CD8-positive, alpha-beta memory T cell (primary cell): ENCODE data around the gene HOXD1. TPM values are rescaled to one million over a fixed set of nuclear protein-coding genes. Genes with fewer than 3 reads are reported as not detected.

Experiments used
- CTCF ChIA-PET: fragments of 350-600 bp; sonication (Branson Sonifier 250); formaldehyde crosslinking; loops from one replicate; lab custom pipeline; 2021; ENCODE audit warnings: antibody characterized with exemption; lab: Charles Lee
- POLR2A ChIA-PET: fragments of 350-600 bp; sonication (Branson Sonifier 250); formaldehyde crosslinking; loops from one replicate; lab custom pipeline; 2021; ENCODE audit warnings: antibody characterized with exemption; lab: Charles Lee
- DNase-seq, 5 donors: peaks; one replicate each; pipeline versions ENCODE4 v3.0.0 to v3.0.0-alpha.2; 2020 to 2022; ENCODE audit warnings: mixed read lengths in 1 of 5
- H3K27ac ChIP-seq: one replicate; pipeline ENCODE4 v1.7.0; 2013; ENCODE audit warnings: low read depth, mild to moderate bottlenecking, low read length, moderate library complexity
- H3K27me3 ChIP-seq: 2 replicates; pipeline ENCODE4 v1.7.0; 2013; ENCODE audit warnings: low read length, mild to moderate bottlenecking; ENCODE audit not compliant: insufficient read depth, poor library complexity, severe bottlenecking
- H3K36me3 ChIP-seq: 2 replicates; pipeline ENCODE4 v1.7.0; 2013; ENCODE audit warnings: mild to moderate bottlenecking, low read length, moderate library complexity; ENCODE audit not compliant: insufficient read depth
- H3K4me1 ChIP-seq: 2 replicates; pipeline ENCODE4 v1.7.0; 2013; ENCODE audit warnings: mild to moderate bottlenecking, low read length, moderate library complexity; ENCODE audit not compliant: insufficient read depth
- H3K4me3 ChIP-seq: 2 replicates; pipeline ENCODE4 v1.7.0; 2013; ENCODE audit warnings: mild to moderate bottlenecking, low read length
- H3K9me3 ChIP-seq: 2 replicates; pipeline ENCODE4 v1.7.0; 2013; ENCODE audit warnings: mild to moderate bottlenecking, low read length
- H3K27ac Mint-ChIP-seq, 8 donors: one replicate each; pipeline ENCODE4 v1.8.0; 2020 to 2021; ENCODE audit warnings: mixed read lengths in 8 of 8, mild to moderate bottlenecking in 6 of 8, inconsistent platforms in 3 of 8, moderate library complexity in 3 of 8
- H3K27me3 Mint-ChIP-seq, 2 donors: one replicate each; pipeline ENCODE4 v1.8.0; 2020 to 2021; ENCODE audit warnings: mixed read lengths in 2 of 2, mild to moderate bottlenecking in 1 of 2, moderate library complexity in 1 of 2
- H3K36me3 Mint-ChIP-seq, 3 donors: one replicate each; pipeline ENCODE4 v1.8.0; 2020 to 2021; ENCODE audit warnings: mixed read lengths in 3 of 3, inconsistent platforms in 1 of 3, mild to moderate bottlenecking in 1 of 3
- H3K4me1 Mint-ChIP-seq, 3 donors: one replicate each; pipeline ENCODE4 v1.8.0; 2020 to 2021; ENCODE audit warnings: mixed read lengths in 3 of 3, inconsistent platforms in 1 of 3, mild to moderate bottlenecking in 1 of 3
- H3K4me3 Mint-ChIP-seq, 7 donors: one replicate each; pipeline ENCODE4 v1.8.0; 2020 to 2021; ENCODE audit warnings: mixed read lengths in 7 of 7, mild to moderate bottlenecking in 6 of 7, moderate library complexity in 4 of 7, inconsistent platforms in 2 of 7
- H3K9me3 Mint-ChIP-seq, 5 donors: one replicate each; pipeline ENCODE4 v1.8.0; 2020 to 2022; ENCODE audit warnings: mixed read lengths in 5 of 5, mild to moderate bottlenecking in 3 of 5, moderate library complexity in 2 of 5, inconsistent platforms in 1 of 5
- polyA plus RNA-seq: library from polyadenylated mRNA; unstranded; fragments of 300-500 nt; fragmentation: Illumina TruSeq; gene quantifications from one replicate; pipeline ENCODE4 v1.2.3, GENCODE V29; 2021
- total RNA-seq, 2 experiments: library from RNA; stranded (reverse); gene quantifications; one replicate each; pipeline ENCODE4 v1.2.3, GENCODE V29; 2021

HOXD1 gene
- total and polyA plus RNA-seq, 3 experiments from 2014 or later: not detected

GRCh38 chr2:176172007-176172894 lies 16.2 kb upstream of the HOXD1 start:
- H3K4me1 Mint-ChIP-seq: peaks cover 2 to 17% (median 15%) of the 10 kb centered on the region in 3 donors
- ChIA-PET POLR2A (no interaction called here), CTCF (no interaction called here)
- H3K36me3 Mint-ChIP-seq: peaks cover 0 to 5% (median 3%) of the 10 kb centered on the region in 3 donors
- Histone ChIP-seq H3K4me1 (no peaks in the 10 kb centered on the region), H3K9me3 (no peaks in the 10 kb centered on the region), H3K27me3 (peaks cover 63% of the 10 kb centered on the region), H3K36me3 (no peaks in the 10 kb centered on the region), H3K4me3 (no peak overlapping the region), H3K27ac (no peak overlapping the region)
- H3K9me3 Mint-ChIP-seq: peaks cover 0 to 8% (median 5%) of the 10 kb centered on the region in 5 donors
- peak overlapping the region in 2 of 8 donors; percentile 36 to 75 for H3K27ac Mint-ChIP-seq
- peaks cover 84 to 88% of the 10 kb centered on the region in 2 donors for H3K27me3 Mint-ChIP-seq
- DNase-seq: no peak
- H3K4me3 Mint-ChIP-seq: peak overlapping the region in 2 of 7 donors; percentile 47 to 49

GRCh38 chr2:176172895-176173566 lies 15.4 kb upstream of the HOXD1 start:
- Histone ChIP-seq H3K9me3 (no peaks in the 10 kb centered on the region), H3K36me3 (no peaks in the 10 kb centered on the region), H3K4me1 (no peaks in the 10 kb centered on the region), H3K4me3 (no peak overlapping the region), H3K27ac (no peak overlapping the region), H3K27me3 (peaks cover 64% of the 10 kb centered on the region)
- Mint-ChIP-seq H3K27me3 (peaks cover 79 to 87% of the 10 kb centered on the region in 2 donors), H3K4me3 (peak overlapping the region in 1 of 7 donors; percentile 49), H3K27ac (peak overlapping the region in 2 of 8 donors; percentile 36 to 75), H3K36me3 (peaks cover 0 to 5% (median 3%) of the 10 kb centered on the region in 3 donors), H3K9me3 (peaks cover 0 to 6% (median 3%) of the 10 kb centered on the region in 5 donors), H3K4me1 (peaks cover 4 to 22% (median 18%) of the 10 kb centered on the region in 3 donors)
- CTCF ChIA-PET: no interaction called here
- POLR2A ChIA-PET: no interaction called here
- DNase-seq: no peak

- H3K27me3 ChIP-seq: peaks cover 67% of the 10 kb centered on the region
- H3K4me3 Mint-ChIP-seq: no peak overlapping the region
- no peaks in the 10 kb centered on the region for H3K36me3 ChIP-seq
- ChIA-PET POLR2A (no interaction called here), CTCF (no interaction called here)
- no peak overlapping the region for H3K27ac ChIP-seq
- no peak overlapping the region for H3K4me3 ChIP-seq
- H3K9me3 Mint-ChIP-seq: peaks cover 0 to 6% (median 3%) of the 10 kb centered on the region in 5 donors
- H3K27me3 Mint-ChIP-seq: peaks cover 79 to 91% of the 10 kb centered on the region in 2 donors
- H3K9me3 ChIP-seq: no peaks in the 10 kb centered on the region
- no peaks in the 10 kb centered on the region for H3K4me1 ChIP-seq
- H3K4me1 Mint-ChIP-seq: peaks cover 4 to 25% (median 21%) of the 10 kb centered on the region in 3 donors
- H3K27ac Mint-ChIP-seq: peak overlapping the region in 1 of 8 donors; percentile 75
- no peak for DNase-seq
- peaks cover 0 to 5% (median 3%) of the 10 kb centered on the region in 3 donors for H3K36me3 Mint-ChIP-seq
Observed at GRCh38 chr2:176173567-176174381, 14.7 kb upstream of the HOXD1 start.

GRCh38 chr2:176174382-176174823 lies 14.1 kb upstream of the HOXD1 start:
- no peaks in the 10 kb centered on the region for H3K4me1 ChIP-seq
- Mint-ChIP-seq H3K4me1 (peaks cover 6 to 25% (median 21%) of the 10 kb centered on the region in 3 donors), H3K4me3 (no peak overlapping the region), H3K36me3 (peaks cover 0 to 4% (median 3%) of the 10 kb centered on the region in 3 donors), H3K27ac (peak overlapping the region in 1 of 8 donors; percentile 15), H3K9me3 (peaks cover 0 to 6% (median 3%) of the 10 kb centered on the region in 5 donors), H3K27me3 (peaks cover 78 to 92% of the 10 kb centered on the region in 2 donors)
- no peak for DNase-seq
- CTCF ChIA-PET: no interaction called here
- no peak overlapping the region for H3K27ac ChIP-seq
- POLR2A ChIA-PET: no interaction called here
- no peak overlapping the region for H3K4me3 ChIP-seq
- H3K9me3 ChIP-seq: no peaks in the 10 kb centered on the region
- H3K36me3 ChIP-seq: no peaks in the 10 kb centered on the region
- H3K27me3 ChIP-seq: peaks cover 73% of the 10 kb centered on the region

GRCh38 chr2:176174824-176175708 lies 13.4 kb upstream of the HOXD1 start:
- H3K27me3 ChIP-seq: peaks cover 73% of the 10 kb centered on the region
- no peak overlapping the region for H3K4me3 Mint-ChIP-seq
- DNase-seq: no peak
- H3K27ac Mint-ChIP-seq: peak overlapping the region in 1 of 8 donors; percentile 72
- ChIA-PET POLR2A (no interaction called here), CTCF (no interaction called here)
- H3K4me1 ChIP-seq: no peaks in the 10 kb centered on the region
- peaks cover 78 to 92% of the 10 kb centered on the region in 2 donors for H3K27me3 Mint-ChIP-seq
- peaks cover 0 to 6% (median 3%) of the 10 kb centered on the region in 5 donors for H3K9me3 Mint-ChIP-seq
- no peaks in the 10 kb centered on the region for H3K9me3 ChIP-seq
- H3K27ac ChIP-seq: no peak overlapping the region
- no peak overlapping the region for H3K4me3 ChIP-seq
- peaks cover 0 to 3% (median 0%) of the 10 kb centered on the region in 3 donors for H3K36me3 Mint-ChIP-seq
- H3K4me1 Mint-ChIP-seq: peaks cover 8 to 25% (median 21%) of the 10 kb centered on the region in 3 donors
- H3K36me3 ChIP-seq: no peaks in the 10 kb centered on the region

DNA sequence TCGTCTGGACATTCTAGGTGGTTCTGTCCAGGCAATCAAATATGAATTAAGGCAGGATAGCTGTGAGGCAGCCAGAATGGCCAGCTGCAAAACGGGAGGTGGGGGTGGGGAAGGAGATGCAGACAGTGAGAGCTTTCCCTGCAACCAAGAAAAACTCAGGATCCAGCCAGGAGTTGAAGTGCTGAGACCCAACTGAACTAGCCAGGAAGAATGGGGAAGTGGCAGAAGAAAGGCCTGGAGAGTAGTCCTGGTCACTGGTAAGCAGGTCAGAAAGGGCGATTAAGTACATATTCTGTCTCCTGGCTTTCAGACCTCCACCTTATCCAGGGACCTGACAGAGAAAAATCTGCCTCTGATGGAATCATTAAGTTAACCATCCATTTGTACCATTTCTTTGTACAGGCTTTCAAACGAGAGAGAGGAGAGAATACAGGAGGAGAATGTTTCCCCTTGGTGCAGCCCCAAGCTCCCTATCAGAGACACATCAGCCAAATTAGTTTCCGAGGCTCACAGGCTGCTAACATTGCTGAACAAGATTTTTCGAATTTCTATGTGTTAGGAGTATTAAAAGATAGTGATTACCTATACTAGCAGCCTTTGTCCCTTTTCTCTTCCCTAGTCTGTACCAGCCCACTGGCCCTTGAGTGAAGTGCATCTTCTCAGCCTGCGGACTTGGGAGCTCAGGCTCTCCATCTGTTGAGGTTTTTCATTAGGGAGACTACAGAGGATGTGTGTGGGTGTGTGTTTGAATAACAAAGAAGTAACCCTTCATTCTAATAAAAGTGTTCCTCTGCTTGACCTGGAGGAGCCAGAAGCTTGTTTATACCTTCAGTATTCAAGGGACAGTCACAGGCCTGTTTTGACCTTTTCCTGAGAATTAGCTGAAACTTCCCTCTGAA lies 12.5 kb upstream of the HOXD1 start:
- H3K4me3 ChIP-seq: no peak overlapping the region
- no peaks in the 10 kb centered on the region for H3K4me1 ChIP-seq
- ChIA-PET CTCF (no interaction called here), POLR2A (no interaction called here)
- Mint-ChIP-seq H3K4me3 (no peak overlapping the region), H3K36me3 (peaks cover 0 to 3% (median 0%) of the 10 kb centered on the region in 3 donors), H3K9me3 (peaks cover 0 to 6% (median 3%) of the 10 kb centered on the region in 5 donors), H3K4me1 (peaks cover 8 to 25% (median 21%) of the 10 kb centered on the region in 3 donors), H3K27ac (peak overlapping the region in 1 of 8 donors; percentile 72), H3K27me3 (peaks cover 71 to 94% of the 10 kb centered on the region in 2 donors)
- no peaks in the 10 kb centered on the region for H3K9me3 ChIP-seq
- H3K27ac ChIP-seq: no peak overlapping the region
- no peaks in the 10 kb centered on the region for H3K36me3 ChIP-seq
- DNase-seq: no peak
- H3K27me3 ChIP-seq: peaks cover 68% of the 10 kb centered on the region
